KOPT-K1 (cell line): Measurements from ENCODE around the gene CLSTN1.

Source experiments
- H3K27ac ChIP-seq: fragments of 200-600 bp; sonication (generic); 2 replicates; pipeline ENCODE4 v1.5.1; 2016; ENCODE audit warnings: antibody characterized with exemption, mild to moderate bottlenecking, low read depth, low read length; ENCODE audit not compliant: poor library complexity, severe bottlenecking
- H3K36me3 ChIP-seq: fragments of 200-600 bp; sonication (generic); 2 replicates; pipeline ENCODE4 v1.5.1; 2017; ENCODE audit warnings: antibody characterized with exemption, mild to moderate bottlenecking, low read length, moderate library complexity; ENCODE audit not compliant: insufficient read depth
- H3K9me3 ChIP-seq: fragments of 200-600 bp; sonication (generic); 2 replicates; pipeline ENCODE4 v1.5.1; 2017; ENCODE audit warnings: antibody characterized with exemption, low read length, mild to moderate bottlenecking; ENCODE audit not compliant: insufficient read depth, poor library complexity, severe bottlenecking

Gene CLSTN1

DNA sequence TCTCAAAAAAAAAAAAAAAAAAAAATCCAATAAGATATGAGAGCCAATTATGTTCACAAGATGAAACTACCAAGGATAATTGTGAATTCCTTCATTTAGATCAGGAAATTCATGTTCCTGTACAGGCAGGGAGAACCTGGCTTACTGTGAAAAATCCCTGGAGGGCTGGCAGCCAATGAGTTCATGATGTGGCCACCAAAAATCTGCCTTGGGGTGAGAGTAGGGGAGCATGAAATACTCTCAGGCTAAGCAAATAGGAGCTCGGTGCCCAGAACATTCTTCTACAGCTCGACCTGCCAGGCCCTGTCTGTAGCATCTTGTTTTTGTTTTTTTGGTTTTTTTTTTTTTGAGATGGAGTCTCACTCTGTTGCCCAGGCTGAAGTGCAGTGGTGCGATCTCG lies 122.1 kb downstream of the CLSTN1 start:
- H3K9me3 ChIP-seq = peaks cover 15% of the 10 kb centered on the region
- no peak overlapping the region for H3K27ac ChIP-seq
- H3K36me3 ChIP-seq = peaks cover 47% of the 10 kb centered on the region

DNA sequence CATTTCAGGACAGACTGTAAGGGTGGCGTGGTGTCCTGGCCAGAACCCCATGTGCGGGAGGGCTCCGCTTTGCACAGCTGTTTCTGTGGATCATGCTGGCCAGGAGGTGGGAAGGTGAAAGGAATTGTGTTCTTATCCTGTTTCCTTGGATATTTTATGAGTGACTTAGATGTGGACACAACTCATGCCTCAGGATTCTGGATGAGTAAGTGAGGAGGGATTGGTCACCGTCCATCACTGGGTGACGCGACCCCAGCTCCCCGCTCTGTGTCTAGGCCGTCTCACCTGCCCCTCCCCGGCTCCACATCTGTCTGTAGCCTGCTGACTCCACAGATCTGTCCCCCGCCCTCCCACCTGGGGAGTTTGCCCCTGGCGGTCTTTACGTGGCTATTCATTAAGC lies 123.4 kb downstream of the CLSTN1 start:
- Histone ChIP-seq H3K36me3 (peaks cover 47% of the 10 kb centered on the region), H3K27ac (no peak overlapping the region), H3K9me3 (peaks cover 15% of the 10 kb centered on the region)

DNA sequence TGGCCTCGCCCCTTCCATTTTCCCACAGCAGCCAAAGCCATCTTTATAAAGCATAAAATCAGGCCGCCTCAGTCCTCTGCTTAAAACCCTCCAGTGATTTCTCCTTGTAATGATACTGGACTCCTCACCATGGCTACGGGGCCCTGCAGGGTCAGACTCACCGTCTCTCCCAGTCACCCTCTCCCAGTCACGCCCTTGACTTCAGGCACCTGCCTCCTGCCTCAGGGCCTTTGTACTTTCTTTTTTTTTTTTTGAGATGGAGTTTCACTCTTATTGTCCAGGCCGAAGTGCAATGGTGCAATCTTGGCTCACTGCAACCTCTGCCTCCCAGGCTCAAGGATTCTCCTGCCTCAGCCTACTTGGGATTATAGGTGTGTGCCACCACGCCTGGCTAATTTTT lies 124.4 kb downstream of the CLSTN1 start:
- peaks cover 49% of the 10 kb centered on the region for H3K36me3 ChIP-seq
- H3K9me3 ChIP-seq = peaks cover 15% of the 10 kb centered on the region
- H3K27ac ChIP-seq = no peak overlapping the region

- Histone ChIP-seq H3K36me3 (peaks cover 55% of the 10 kb centered on the region), H3K9me3 (no peaks in the 10 kb centered on the region), H3K27ac (no peak overlapping the region)
Observed at GRCh38 chr1:9696793-9697192, 127.0 kb downstream of the CLSTN1 start.

GRCh38 chr1:9691691-9692090 lies 132.1 kb downstream of the CLSTN1 start:
- Histone ChIP-seq H3K36me3 (peaks cover 28% of the 10 kb centered on the region), H3K27ac (no peak overlapping the region), H3K9me3 (no peaks in the 10 kb centered on the region)

DNA sequence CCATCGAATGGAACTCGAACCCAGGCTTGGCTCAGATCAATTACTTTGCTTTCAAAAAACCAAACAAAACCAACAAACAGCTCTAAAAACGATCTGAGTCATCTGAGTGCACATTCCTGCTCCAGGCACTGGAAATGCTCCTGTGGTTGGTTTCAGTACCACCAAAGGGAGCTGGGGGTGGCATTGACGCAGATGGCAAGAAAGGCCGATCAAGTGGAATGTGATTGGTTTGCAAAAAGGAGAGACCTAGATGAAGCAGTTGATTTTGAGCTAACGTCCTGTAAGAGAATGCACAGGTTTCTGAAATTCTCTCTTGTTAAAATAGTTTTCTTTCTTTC lies 132.7 kb downstream of the CLSTN1 start:
- H3K36me3 ChIP-seq = peaks cover 28% of the 10 kb centered on the region
- H3K27ac ChIP-seq = peak overlapping the region; percentile 23
- no peaks in the 10 kb centered on the region for H3K9me3 ChIP-seq

GRCh38 chr1:9690440-9691107 lies 133.2 kb downstream of the CLSTN1 start:
- Histone ChIP-seq H3K27ac (peak overlapping the region; percentile 23), H3K36me3 (peaks cover 28% of the 10 kb centered on the region), H3K9me3 (no peaks in the 10 kb centered on the region)

DNA sequence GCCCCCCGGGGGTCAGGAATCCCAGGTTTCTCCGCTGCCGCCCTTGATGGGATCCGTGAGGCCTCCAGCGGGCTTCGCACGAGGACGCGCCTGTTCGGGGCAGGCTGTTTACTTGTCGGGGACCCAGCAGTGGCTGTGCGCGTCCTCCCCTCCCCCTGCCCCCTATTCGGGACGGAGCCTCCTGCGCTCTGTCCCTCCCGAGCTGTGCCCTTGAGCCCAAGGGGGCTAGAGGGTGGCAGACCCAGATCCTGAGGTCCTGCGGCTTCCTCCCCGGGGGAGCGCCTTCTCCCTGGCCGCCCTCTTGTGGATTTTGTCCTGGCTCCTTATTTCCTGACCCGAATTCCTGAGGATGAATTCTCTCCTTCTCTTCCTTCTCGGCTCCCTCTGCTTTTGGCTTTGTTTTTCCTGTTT lies 133.8 kb downstream of the CLSTN1 start:
- H3K9me3 ChIP-seq = no peaks in the 10 kb centered on the region
- peak overlapping the region; percentile 23 for H3K27ac ChIP-seq
- H3K36me3 ChIP-seq = peaks cover 28% of the 10 kb centered on the region

- peak overlapping the region; percentile 54 for H3K27ac ChIP-seq
Observed at GRCh38 chr1:9689011-9689706, 134.6 kb downstream of the CLSTN1 start.

GRCh38 chr1:9688599-9688998 lies 135.2 kb downstream of the CLSTN1 start:
- Histone ChIP-seq H3K9me3 (no peaks in the 10 kb centered on the region), H3K27ac (peak overlapping the region; percentile 54), H3K36me3 (peaks cover 19% of the 10 kb centered on the region)

More at GRCh38 chr1:9689011-9689706, 134.6 kb downstream of the CLSTN1 start:
- Histone ChIP-seq H3K9me3 (no peaks in the 10 kb centered on the region), H3K36me3 (peaks cover 25% of the 10 kb centered on the region)

DNA sequence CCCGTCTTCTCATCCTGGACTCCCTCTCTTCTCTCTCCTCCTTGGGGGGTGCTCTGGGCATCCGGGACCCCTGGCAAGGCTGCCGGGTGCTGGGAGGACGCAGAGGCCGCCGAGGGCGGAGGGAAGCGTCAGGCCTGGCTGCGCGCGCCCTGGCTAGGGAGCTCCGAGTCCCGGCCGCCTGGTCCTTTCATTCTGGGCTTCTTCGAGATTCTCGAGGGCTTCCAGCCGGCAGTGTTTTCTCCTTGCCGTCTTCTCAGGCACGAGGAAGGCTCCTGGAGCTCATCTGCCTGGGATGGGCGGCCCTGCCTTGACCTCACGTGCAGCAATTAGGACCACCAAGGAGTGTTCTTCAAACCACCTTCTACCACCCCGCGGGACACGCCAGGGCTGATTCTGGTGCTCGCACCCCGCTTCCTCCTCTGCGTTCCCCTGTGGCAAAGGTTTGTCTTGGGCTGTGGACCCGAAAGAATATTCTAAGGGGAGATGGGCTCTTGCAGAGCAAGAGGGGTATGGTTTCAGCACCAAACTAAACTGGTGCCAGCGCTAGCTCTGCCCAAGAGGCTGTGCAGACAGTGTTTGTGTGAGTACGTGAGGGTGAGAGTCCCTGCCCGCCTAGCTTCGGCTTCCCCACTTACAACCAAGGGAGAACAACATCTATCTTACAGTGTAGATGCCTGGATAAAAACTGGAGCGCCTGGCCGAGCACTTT lies 135.7 kb downstream of the CLSTN1 start:
- peaks cover 15% of the 10 kb centered on the region for H3K36me3 ChIP-seq
- H3K27ac ChIP-seq = peak overlapping the region; percentile 27
- no peaks in the 10 kb centered on the region for H3K9me3 ChIP-seq

DNA sequence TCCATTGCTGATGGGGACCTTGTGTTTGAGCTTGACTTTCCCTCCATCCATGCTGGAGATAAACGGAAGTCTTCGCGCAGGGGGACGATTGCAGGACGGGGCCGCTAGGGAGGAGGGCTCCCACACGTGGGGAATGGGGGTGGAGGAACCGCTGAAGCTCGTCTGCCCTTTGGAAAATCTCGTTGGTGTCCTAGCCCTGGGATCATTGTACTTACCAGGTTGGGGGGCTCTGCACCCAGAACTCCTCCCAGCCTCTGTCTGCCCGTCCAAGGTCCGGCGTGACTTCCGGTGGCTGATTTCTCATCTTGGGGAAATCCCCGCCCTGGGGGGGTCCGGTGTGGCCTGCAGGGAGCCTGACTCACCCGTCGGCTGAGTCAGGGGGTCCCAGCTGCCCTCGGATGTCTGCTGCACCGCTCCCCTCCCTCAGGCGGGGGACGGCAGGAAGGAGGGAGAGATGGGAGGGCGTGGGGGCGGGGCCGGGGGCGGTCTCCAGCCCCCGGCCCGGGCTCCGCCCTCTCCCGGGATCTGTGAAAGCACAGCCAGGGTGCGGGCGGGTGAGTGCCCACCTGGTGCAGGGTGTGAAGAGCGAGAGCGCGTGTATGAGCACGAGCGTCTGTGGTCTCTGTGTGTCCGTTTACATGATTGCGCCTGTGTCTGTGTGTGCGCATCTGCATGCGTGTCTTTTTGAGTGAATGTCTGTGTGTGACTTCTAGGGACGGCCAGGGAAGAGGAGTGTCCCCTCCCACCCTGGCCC lies 136.5 kb downstream of the CLSTN1 start:
- Histone ChIP-seq H3K36me3 (peaks cover 9% of the 10 kb centered on the region; the same call in 1 of the 2 replicates), H3K27ac (peak overlapping the region; percentile 27), H3K9me3 (no peaks in the 10 kb centered on the region)

GRCh38 chr1:9684801-9685200 lies 139.0 kb downstream of the CLSTN1 start:
- no peaks in the 10 kb centered on the region for H3K36me3 ChIP-seq
- H3K27ac ChIP-seq = no peak overlapping the region

GRCh38 chr1:9680828-9681227 lies 142.9 kb downstream of the CLSTN1 start:
- no peaks in the 10 kb centered on the region for H3K9me3 ChIP-seq
- H3K36me3 ChIP-seq = peaks cover 7% of the 10 kb centered on the region; the same call in 1 of the 2 replicates
- H3K27ac ChIP-seq = no peak overlapping the region

More at GRCh38 chr1:9684801-9685200, 139.0 kb downstream of the CLSTN1 start:
- no peaks in the 10 kb centered on the region for H3K9me3 ChIP-seq

- Histone ChIP-seq H3K9me3 (no peaks in the 10 kb centered on the region), H3K36me3 (peaks cover 7% of the 10 kb centered on the region; the same call in 1 of the 2 replicates), H3K27ac (no peak overlapping the region)
Observed at GRCh38 chr1:9680091-9680490, 143.7 kb downstream of the CLSTN1 start.
